ENCODE data around the gene ANKRD44. TPM values are rescaled to one million over a fixed set of nuclear protein-coding genes. Genes with fewer than 3 reads are reported as not detected.

Gene ANKRD44
- total RNA-seq, 4 donors from 2014 or later, result 9.1 to 20.8 (median 14.9) TPM

DNA sequence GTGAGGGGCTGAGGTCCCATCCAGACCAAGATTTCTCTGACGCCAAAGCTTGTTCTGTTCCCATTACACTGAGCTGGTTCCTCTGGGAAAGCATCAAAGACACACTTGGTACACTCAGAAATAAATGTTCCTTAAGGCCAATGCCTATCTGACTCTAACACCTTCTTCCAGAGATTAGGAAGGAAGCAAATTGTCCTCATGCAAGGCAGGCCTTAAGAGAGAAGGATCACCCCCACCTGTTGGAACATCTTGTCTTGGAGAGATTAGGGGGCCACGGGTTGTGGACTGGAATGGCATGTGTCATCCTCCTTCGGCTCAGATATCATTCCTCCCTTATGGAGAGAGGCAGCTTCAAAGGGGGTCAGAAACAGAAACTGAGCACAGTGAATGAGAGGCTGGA lies 100.2 kb downstream of the ANKRD44 start:
- H3K4me3 ChIP-seq (ENCODE audit: low read depth, poor library complexity, severe bottlenecking), result no peak overlapping the region
- intact Hi-C loops (cut with DNase I; ENCODE audit: low total_unique reads), result no loop called here
- TF ChIP-seq, protein P1, sequence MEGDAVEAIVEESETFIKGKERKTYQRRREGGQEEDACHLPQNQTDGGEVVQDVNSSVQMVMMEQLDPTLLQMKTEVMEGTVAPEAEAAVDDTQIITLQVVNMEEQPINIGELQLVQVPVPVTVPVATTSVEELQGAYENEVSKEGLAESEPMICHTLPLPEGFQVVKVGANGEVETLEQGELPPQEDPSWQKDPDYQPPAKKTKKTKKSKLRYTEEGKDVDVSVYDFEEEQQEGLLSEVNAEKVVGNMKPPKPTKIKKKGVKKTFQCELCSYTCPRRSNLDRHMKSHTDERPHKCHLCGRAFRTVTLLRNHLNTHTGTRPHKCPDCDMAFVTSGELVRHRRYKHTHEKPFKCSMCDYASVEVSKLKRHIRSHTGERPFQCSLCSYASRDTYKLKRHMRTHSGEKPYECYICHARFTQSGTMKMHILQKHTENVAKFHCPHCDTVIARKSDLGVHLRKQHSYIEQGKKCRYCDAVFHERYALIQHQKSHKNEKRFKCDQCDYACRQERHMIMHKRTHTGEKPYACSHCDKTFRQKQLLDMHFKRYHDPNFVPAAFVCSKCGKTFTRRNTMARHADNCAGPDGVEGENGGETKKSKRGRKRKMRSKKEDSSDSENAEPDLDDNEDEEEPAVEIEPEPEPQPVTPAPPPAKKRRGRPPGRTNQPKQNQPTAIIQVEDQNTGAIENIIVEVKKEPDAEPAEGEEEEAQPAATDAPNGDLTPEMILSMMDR (IDR thresholded peaks at IDR 0.05), result no peak
- TF ChIP-seq POLR2A (IDR thresholded peaks at IDR 0.05), result no peak
- DNase-seq (ENCODE audit: low spot score in 2 of 2), result no peak
- WGBS, 2 donors, result 71 to 72% methylated on average over 3 of the region's 3 CpGs

DNA sequence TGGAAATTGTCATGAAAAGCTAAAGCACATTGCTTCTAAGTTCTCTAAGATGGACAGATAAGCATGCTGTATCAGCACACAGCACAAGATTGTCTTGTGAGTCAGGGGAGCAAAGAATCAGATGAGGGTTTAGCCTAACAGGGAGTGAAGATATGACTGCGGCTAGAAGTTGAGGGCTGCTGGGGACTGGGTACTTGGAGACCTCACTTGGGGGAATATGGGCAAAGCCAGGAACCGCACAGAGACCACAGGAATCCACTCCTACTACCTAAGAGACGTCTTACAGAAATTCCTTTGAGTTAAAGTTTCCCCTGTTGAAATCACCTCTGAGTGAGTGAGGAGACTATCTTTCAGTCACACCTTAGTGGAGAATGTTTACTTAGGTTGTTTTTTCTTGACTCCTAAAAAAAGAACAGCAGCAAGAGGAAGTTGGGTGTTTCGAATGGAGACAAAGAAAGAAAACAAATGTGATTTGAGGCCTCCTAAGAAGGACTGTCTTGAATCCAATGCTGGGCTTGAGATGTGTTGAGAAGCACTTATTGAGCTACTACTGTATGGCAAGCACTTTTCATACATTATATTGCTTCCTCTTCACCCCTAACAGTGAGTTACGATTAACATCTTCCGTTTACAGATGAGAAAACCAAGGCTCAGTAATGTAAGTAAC lies 100.7 kb downstream of the ANKRD44 start:
- TF ChIP-seq POLR2A (IDR thresholded peaks at IDR 0.05), result no peak
- TF ChIP-seq, protein P1 (IDR thresholded peaks at IDR 0.05), result no peak
- intact Hi-C loops (cut with DNase I; ENCODE audit: low total_unique reads), result loop anchor here (10.0 kb wide), 1 partner anchor 95 kb away; no protein-coding TSS in a partner anchor
- 77 to 78% methylated on average over 6 of the region's 6 CpGs for WGBS, 2 donors
- H3K4me3 ChIP-seq (ENCODE audit: low read depth, poor library complexity, severe bottlenecking), result no peak overlapping the region
- DNase-seq (ENCODE audit: low spot score in 2 of 2), result no peak

DNA sequence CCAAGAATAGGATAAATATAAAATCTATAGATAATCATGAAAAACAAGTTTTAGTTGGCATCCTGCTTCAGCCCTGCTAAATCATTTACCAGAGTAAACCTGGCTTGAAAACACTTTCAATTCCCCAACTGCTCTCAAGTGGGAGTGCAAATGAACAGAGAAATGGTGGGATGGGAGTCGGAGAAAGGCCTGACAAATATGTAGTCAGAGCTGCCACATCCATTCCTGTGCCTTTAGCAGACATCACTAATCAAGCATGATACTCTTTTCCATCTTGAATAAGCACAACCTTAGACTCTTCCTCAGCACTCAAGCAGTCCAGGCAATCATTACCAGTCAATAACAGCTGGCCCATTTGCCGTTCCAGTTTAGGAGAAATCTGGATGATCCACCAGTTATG lies 101.3 kb downstream of the ANKRD44 start:
- TF ChIP-seq, protein P1 (IDR thresholded peaks at IDR 0.05), result no peak
- TF ChIP-seq POLR2A (IDR thresholded peaks at IDR 0.05), result no peak
- no peak overlapping the region for H3K4me3 ChIP-seq (ENCODE audit: low read depth, poor library complexity, severe bottlenecking)
- WGBS, 2 donors, result 75 to 83% methylated on average over 2 of the region's 2 CpGs
- intact Hi-C loops (cut with DNase I; ENCODE audit: low total_unique reads), result loop anchor here (10.0 kb wide), 1 partner anchor 96 kb away; no protein-coding TSS in a partner anchor
- no peak for DNase-seq (ENCODE audit: low spot score in 2 of 2)

DNA sequence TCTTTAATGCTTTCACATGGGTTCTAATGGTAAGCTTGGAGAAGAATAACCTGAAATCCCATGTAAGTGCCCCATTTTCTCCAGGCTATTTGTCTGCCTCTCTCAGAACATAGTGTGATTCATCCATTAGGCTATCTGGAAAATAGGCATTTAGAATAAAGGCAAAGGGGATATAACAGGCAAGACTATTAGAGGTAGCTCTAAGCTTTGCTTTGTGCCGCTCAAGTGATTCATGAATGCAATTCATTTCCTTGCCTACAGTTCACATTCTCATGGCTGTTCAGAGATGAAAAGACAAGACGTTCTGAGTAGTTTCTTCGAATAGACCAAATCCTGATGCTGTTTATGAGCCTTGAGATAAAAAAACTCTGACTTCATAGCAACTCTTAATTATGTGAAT lies 101.7 kb downstream of the ANKRD44 start:
- H3K4me3 ChIP-seq (ENCODE audit: low read depth, poor library complexity, severe bottlenecking), result no peak overlapping the region
- 23 to 27% methylated on average over 3 of the region's 3 CpGs for WGBS, 2 donors
- TF ChIP-seq, protein P1 (IDR thresholded peaks at IDR 0.05), result no peak
- TF ChIP-seq POLR2A (IDR thresholded peaks at IDR 0.05), result no peak
- no peak for DNase-seq (ENCODE audit: low spot score in 2 of 2)
- intact Hi-C loops (cut with DNase I; ENCODE audit: low total_unique reads), result loop anchor here (10.0 kb wide), 1 partner anchor 96 kb away; no protein-coding TSS in a partner anchor

DNA sequence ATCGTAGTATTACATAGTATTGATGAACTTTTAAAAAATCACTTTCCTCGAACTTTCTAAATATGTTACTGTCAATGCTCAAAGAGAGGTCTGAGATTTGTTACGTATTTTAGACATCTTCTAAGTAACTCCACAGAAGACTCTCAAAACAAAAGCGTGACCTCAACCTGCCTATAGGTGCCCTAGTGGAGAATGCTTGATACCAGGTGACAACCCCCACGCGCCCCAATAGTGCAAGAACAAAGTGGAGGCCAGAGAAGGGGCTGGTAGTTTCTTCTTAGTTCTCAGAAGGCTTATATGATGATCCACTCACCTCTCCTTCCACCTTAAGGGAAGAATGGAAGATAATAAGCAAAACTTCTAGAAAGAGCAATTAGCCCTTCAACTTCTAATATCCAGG lies 102.6 kb downstream of the ANKRD44 start:
- 75 to 78% methylated on average over 6 of the region's 6 CpGs for WGBS, 2 donors
- H3K4me3 ChIP-seq (ENCODE audit: low read depth, poor library complexity, severe bottlenecking), result no peak overlapping the region
- no peak for DNase-seq (ENCODE audit: low spot score in 2 of 2)
- TF ChIP-seq, protein P1 (IDR thresholded peaks at IDR 0.05), result no peak
- no peak for TF ChIP-seq POLR2A (IDR thresholded peaks at IDR 0.05)
- intact Hi-C loops (cut with DNase I; ENCODE audit: low total_unique reads), result loop anchor here (10.0 kb wide), 1 partner anchor 97 kb away; no protein-coding TSS in a partner anchor
